ENCODE results near the gene GNG4. TPM values are rescaled to one million over a fixed set of nuclear protein-coding genes. Genes with fewer than 3 reads are reported as not detected.

GNG4 gene
- total and polyA plus RNA-seq, 2 donors (not counting 3 experiments of a cell fraction or from before 2014, with no cell fraction given) = 0.10 TPM; not detected in 1

DNA sequence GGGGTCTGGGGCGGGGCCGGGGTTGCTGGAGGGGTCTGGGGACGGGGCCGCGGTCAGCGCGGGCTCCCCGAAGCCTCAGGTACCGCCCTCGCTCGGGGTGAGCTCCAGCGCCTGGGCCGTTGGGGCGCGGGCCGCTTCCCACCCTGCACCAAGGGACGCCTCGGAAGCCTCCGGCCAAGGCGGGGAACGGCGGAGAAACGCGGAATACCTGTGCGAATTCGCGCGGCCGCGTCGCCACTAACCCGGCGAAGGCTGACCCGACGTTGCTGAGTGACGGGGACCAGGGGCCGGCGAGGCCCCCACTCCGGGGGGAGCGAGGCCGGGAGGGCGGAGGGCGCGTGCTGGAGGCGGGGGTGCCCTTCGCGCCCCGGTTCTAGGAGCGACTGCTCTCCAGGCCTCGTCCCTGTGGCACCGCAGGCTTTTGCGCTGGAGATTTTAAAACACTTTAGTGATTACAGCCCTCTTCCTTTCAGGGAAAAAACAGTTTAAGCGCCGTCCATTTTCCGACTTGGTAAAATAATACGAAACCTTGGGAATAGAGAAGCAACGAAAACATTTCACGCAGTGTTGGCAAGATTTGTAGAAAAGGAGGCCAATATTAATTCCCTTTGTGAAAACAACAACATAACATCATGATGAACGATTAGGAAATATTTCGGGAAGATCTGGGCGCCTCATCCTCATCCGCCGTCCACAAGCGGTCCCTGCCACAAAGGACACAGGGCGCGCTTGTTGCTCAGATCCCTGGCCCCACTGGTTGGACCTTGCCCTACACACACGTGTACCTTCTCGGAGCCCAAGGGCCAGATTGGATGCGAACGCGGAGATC is 971 bp upstream of the GNG4 start:
- ChIA-PET CTCF (interaction anchor here (1.0 kb wide), 1 partner anchor 132 kb away, joined by 3 read pairs; no protein-coding TSS in a partner anchor), POLR2A (no interaction called here)
- no peaks in the 10 kb centered on the region for H3K9me1 ChIP-seq (replicated peaks; ENCODE audit: control insufficient read depth, extremely low read depth, insufficient read depth, low read length)
- no peaks in the 10 kb centered on the region for H3K36me3 ChIP-seq (ENCODE audit: control insufficient read depth in 2 of 2, extremely low read depth in 1 of 2, insufficient read depth in 2 of 2, low read length in 2 of 2)
- intact Hi-C loops (cut with micrococcal nuclease) (loop anchor here (5.0 kb wide), 2 partner anchors 87 to 138 kb away; no protein-coding TSS in a partner anchor), dilution Hi-C loops (cut with MboI; ENCODE audit: extremely low pct_ligation_motif_present, low sequenced_read_pairs) (no loop called here)
- TF ChIP-seq EZH2 (IDR thresholded peaks at IDR 0.05; ENCODE audit: borderline replicate concordance, low read depth, low read length, severe bottlenecking) (peak; percentile 98), GATA2 (IDR thresholded peaks at IDR 0.05; ENCODE audit: insufficient read depth, insufficient read length, low read depth, low read length) (no peak)
- no peaks in the 10 kb centered on the region for H4K20me1 ChIP-seq (replicated peaks; ENCODE audit: control insufficient read depth, extremely low read depth, insufficient read depth, low read length)
- H3K9ac ChIP-seq (replicated peaks; ENCODE audit: extremely low read depth, insufficient read depth, low read length) = no peak overlapping the region
- H3K4me1 ChIP-seq (ENCODE audit: control insufficient read depth, extremely low read depth, insufficient read depth, low read length) = peaks cover 11% of the 10 kb centered on the region
- no peaks in the 10 kb centered on the region for H3K9me3 ChIP-seq (replicated peaks; ENCODE audit: control insufficient read depth, insufficient read depth, low read length)
- H3K27me3 ChIP-seq (ENCODE audit: control insufficient read depth in 2 of 2, insufficient read depth in 2 of 2, low read length in 2 of 2) = peaks cover 30 to 52% of the 10 kb centered on the region in 2 experiments
- no TSS peak for BruUV-seq (replicated peaks)
- H3K27ac ChIP-seq (ENCODE audit: insufficient read depth, low read depth, low read length) = no peak overlapping the region
- H3K4me3 ChIP-seq (replicated peaks in 1 of 3; ENCODE audit: insufficient read depth in 1 of 3, low read depth in 1 of 3, low read length in 3 of 3) = peak overlapping the region in 2 of 3 experiments; percentile 7 to 16
- FAIRE-seq (no peak), DNase-seq (ENCODE audit: low read depth, low spot score) (no peak)
- peak overlapping the region; percentile 39 for H2AFZ ChIP-seq (ENCODE audit: low read depth, low read length)
- peak overlapping the region; percentile 57 for H3K4me2 ChIP-seq (ENCODE audit: insufficient read depth, low read length)
- no peaks in the 10 kb centered on the region for H3K79me2 ChIP-seq (ENCODE audit: control insufficient read depth, insufficient read depth, low read length)

DNA sequence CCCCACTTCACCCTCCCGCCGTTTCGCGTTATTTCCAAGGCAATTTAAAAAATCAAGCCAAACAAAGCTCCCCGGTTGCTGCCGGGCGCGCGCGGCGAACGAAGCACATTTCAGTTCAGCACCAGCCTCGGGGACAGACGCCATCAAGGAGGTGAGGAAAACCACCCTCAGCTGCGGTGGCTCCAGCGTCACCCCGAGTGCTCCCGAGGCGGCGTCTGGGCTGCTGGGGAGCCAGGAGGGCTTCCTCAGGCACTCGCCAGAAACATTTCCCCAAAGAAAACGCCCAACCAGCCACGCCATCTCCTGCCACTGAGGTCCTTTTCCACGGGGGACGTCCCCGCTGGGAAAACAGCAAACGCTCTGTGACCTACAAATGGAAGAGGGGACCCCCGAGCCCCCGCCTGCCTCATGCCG is 623 bp downstream of the GNG4 start:
- intact Hi-C loops (cut with micrococcal nuclease) = no loop called here
- POLR2A ChIA-PET = no interaction called here
- H3K27ac ChIP-seq (ENCODE audit: insufficient read depth, low read depth, low read length) = no peak overlapping the region

More for the DNA sequence above, 623 bp downstream of the GNG4 start:
- DNase-seq (ENCODE audit: low read depth, low spot score) = peak; percentile 60
- no TSS peak for BruUV-seq (replicated peaks)
- H3K36me3 ChIP-seq (ENCODE audit: control insufficient read depth in 2 of 2, extremely low read depth in 1 of 2, insufficient read depth in 2 of 2, low read length in 2 of 2) = no peaks in the 10 kb centered on the region
- no peak overlapping the region for H3K9ac ChIP-seq (replicated peaks; ENCODE audit: extremely low read depth, insufficient read depth, low read length)
- TF ChIP-seq, protein P1, sequence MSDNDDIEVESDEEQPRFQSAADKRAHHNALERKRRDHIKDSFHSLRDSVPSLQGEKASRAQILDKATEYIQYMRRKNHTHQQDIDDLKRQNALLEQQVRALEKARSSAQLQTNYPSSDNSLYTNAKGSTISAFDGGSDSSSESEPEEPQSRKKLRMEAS (IDR thresholded peaks at IDR 0.05; ENCODE audit: insufficient read depth, insufficient read length) = no peak
- peak; percentile 40 for TF ChIP-seq EZH2 (IDR thresholded peaks at IDR 0.05; ENCODE audit: borderline replicate concordance, low read depth, low read length, severe bottlenecking)
- CTCF ChIA-PET = interaction anchor here (1.0 to 1.2 kb wide), 5 partner anchors 47 to 323 kb away, joined by 3 to 5 read pairs (median 4); no protein-coding TSS in a partner anchor
- dilution Hi-C loops (cut with MboI; ENCODE audit: extremely low pct_ligation_motif_present, low sequenced_read_pairs) = no loop called here
- H3K79me2 ChIP-seq (ENCODE audit: control insufficient read depth, insufficient read depth, low read length) = no peaks in the 10 kb centered on the region
- FAIRE-seq = peak; percentile 44
- peaks cover 23 to 44% of the 10 kb centered on the region in 2 experiments for H3K27me3 ChIP-seq (ENCODE audit: control insufficient read depth in 2 of 2, insufficient read depth in 2 of 2, low read length in 2 of 2)
- H3K4me3 ChIP-seq (replicated peaks in 1 of 3; ENCODE audit: insufficient read depth in 1 of 3, low read depth in 1 of 3, low read length in 3 of 3) = peak overlapping the region in 2 of 3 experiments; percentile 23 to 43
- H3K9me3 ChIP-seq (replicated peaks; ENCODE audit: control insufficient read depth, insufficient read depth, low read length) = no peaks in the 10 kb centered on the region
- peaks cover 11% of the 10 kb centered on the region for H3K4me1 ChIP-seq (ENCODE audit: control insufficient read depth, extremely low read depth, insufficient read depth, low read length)
- H4K20me1 ChIP-seq (replicated peaks; ENCODE audit: control insufficient read depth, extremely low read depth, insufficient read depth, low read length) = no peaks in the 10 kb centered on the region
- H3K4me2 ChIP-seq (ENCODE audit: insufficient read depth, low read length) = peak overlapping the region; percentile 72
- H2AFZ ChIP-seq (ENCODE audit: low read depth, low read length) = no peak overlapping the region
- no peaks in the 10 kb centered on the region for H3K9me1 ChIP-seq (replicated peaks; ENCODE audit: control insufficient read depth, extremely low read depth, insufficient read depth, low read length)

Data from endothelial cell of umbilical vein (primary cell).